ENCODE measurements around the gene VSTM2B. TPM values are rescaled to one million over a fixed set of nuclear protein-coding genes. Genes with fewer than 3 reads are reported as not detected.

VSTM2B gene
- polyA plus RNA-seq, 1 donor (not counting 4 experiments of a cell fraction or from before 2014, with no cell fraction given): not detected

- Histone ChIP-seq H3K4me3 (ENCODE audit: control insufficient read depth in 2 of 3, extremely low read depth in 1 of 3, insufficient read depth in 2 of 3, low read depth in 1 of 3, low read length in 3 of 3) (no peak overlapping the region), H4K20me1 (ENCODE audit: control insufficient read depth, extremely low read depth, insufficient read depth, low read length) (no peaks in the 10 kb centered on the region), H3K9ac (ENCODE audit: control insufficient read depth, extremely low read depth, insufficient read depth, low read length) (no peak overlapping the region), H2AFZ (ENCODE audit: control insufficient read depth, low read length) (no peak overlapping the region), H3K27ac (ENCODE audit: control insufficient read depth, insufficient read depth, low read length) (no peak overlapping the region), H3K79me2 (ENCODE audit: control insufficient read depth, insufficient read depth, low read length) (no peaks in the 10 kb centered on the region), H3K27me3 (ENCODE audit: control insufficient read depth, extremely low read depth, insufficient read depth, low read length) (peaks cover 84% of the 10 kb centered on the region), H3K9me1 (ENCODE audit: control insufficient read depth, extremely low read depth, insufficient read depth, low read length) (no peaks in the 10 kb centered on the region), H3K9me3 (ENCODE audit: control insufficient read depth, low read depth, low read length) (peaks cover 1% of the 10 kb centered on the region), H3K4me1 (ENCODE audit: control insufficient read depth, extremely low read depth, insufficient read depth, low read length) (no peaks in the 10 kb centered on the region), H3K4me2 (ENCODE audit: control insufficient read depth, extremely low read depth, insufficient read depth, low read depth, low read length) (no peak overlapping the region), H3K36me3 (ENCODE audit: control insufficient read depth in 2 of 2, extremely low read depth in 1 of 2, insufficient read depth in 2 of 2, low read length in 2 of 2) (no peaks in the 10 kb centered on the region)
- TF ChIP-seq EZH2 (IDR thresholded peaks at IDR 0.05; ENCODE audit: low read length): no peak
- TF ChIP-seq CTCF (optimal IDR thresholded peaks at IDR 0.05 in 1 of 3, IDR thresholded peaks at IDR 0.05 in 1 of 3, conservative IDR thresholded peaks at IDR 0.05 in 1 of 3; ENCODE audit: extremely low read depth in 1 of 3, insufficient read depth in 2 of 3, low read length in 3 of 3): peak in 1 of 3 experiments; percentile 43
- dilution Hi-C loops (cut with MboI; ENCODE audit: extremely low pct_ligation_motif_present, low sequenced_read_pairs): no loop called here
- FAIRE-seq (no peak), DNase-seq (ENCODE audit: low read depth, low spot score) (no peak)
Measured at GRCh38 chr19:29526730-29527499, 1.1 kb downstream of the VSTM2B start.

- Histone ChIP-seq H4K20me1 (ENCODE audit: control insufficient read depth, extremely low read depth, insufficient read depth, low read length) (no peaks in the 10 kb centered on the region), H3K4me1 (ENCODE audit: control insufficient read depth, extremely low read depth, insufficient read depth, low read length) (no peaks in the 10 kb centered on the region), H3K4me2 (ENCODE audit: control insufficient read depth, extremely low read depth, insufficient read depth, low read depth, low read length) (no peak overlapping the region), H3K36me3 (ENCODE audit: control insufficient read depth in 2 of 2, extremely low read depth in 1 of 2, insufficient read depth in 2 of 2, low read length in 2 of 2) (no peaks in the 10 kb centered on the region), H3K9me3 (ENCODE audit: control insufficient read depth, low read depth, low read length) (peaks cover 1% of the 10 kb centered on the region), H3K27ac (ENCODE audit: control insufficient read depth, insufficient read depth, low read length) (no peak overlapping the region), H3K9me1 (ENCODE audit: control insufficient read depth, extremely low read depth, insufficient read depth, low read length) (no peaks in the 10 kb centered on the region), H3K4me3 (ENCODE audit: control insufficient read depth in 2 of 3, extremely low read depth in 1 of 3, insufficient read depth in 2 of 3, low read depth in 1 of 3, low read length in 3 of 3) (no peak overlapping the region), H3K79me2 (ENCODE audit: control insufficient read depth, insufficient read depth, low read length) (no peaks in the 10 kb centered on the region), H2AFZ (ENCODE audit: control insufficient read depth, low read length) (no peak overlapping the region), H3K27me3 (ENCODE audit: control insufficient read depth, extremely low read depth, insufficient read depth, low read length) (peaks cover 84% of the 10 kb centered on the region), H3K9ac (ENCODE audit: control insufficient read depth, extremely low read depth, insufficient read depth, low read length) (no peak overlapping the region)
- dilution Hi-C loops (cut with MboI; ENCODE audit: extremely low pct_ligation_motif_present, low sequenced_read_pairs): no loop called here
- FAIRE-seq: no peak
- no peak for DNase-seq (ENCODE audit: low read depth, low spot score)
- TF ChIP-seq CTCF (optimal IDR thresholded peaks at IDR 0.05 in 1 of 3, IDR thresholded peaks at IDR 0.05 in 1 of 3, conservative IDR thresholded peaks at IDR 0.05 in 1 of 3; ENCODE audit: extremely low read depth in 1 of 3, insufficient read depth in 2 of 3, low read length in 3 of 3) (peak in 1 of 3 experiments; percentile 21), EZH2 (IDR thresholded peaks at IDR 0.05; ENCODE audit: low read length) (peak; percentile 14)
Measured at GRCh38 chr19:29527500-29528328, 1.9 kb downstream of the VSTM2B start.
